ENCODE measurements around the gene DDX39B.
"Not testable (repeated sequence)": the region's sequence is repeated elsewhere in the genome, so short reads cannot be mapped to it uniquely, and the experiment has no call there.

The DDX39B gene

GRCh38 chr6:31489086-31489485 lies 52.7 kb downstream of the DDX39B start:
- no peak for TF ChIP-seq CTCF (IDR thresholded peaks at IDR 0.05; ENCODE audit: borderline replicate concordance, control extremely low read depth, extremely low read depth, insufficient read depth, missing control alignments)
- DNase-seq (ENCODE audit: low spot score), result no peak
- in situ Hi-C loops (cut with MboI; ENCODE audit: low sequenced_read_pairs, unreplicated experiment), result no loop called here

GRCh38 chr6:31487674-31488073 lies 54.1 kb downstream of the DDX39B start:
- DNase-seq (ENCODE audit: low spot score); in situ Hi-C loops (cut with MboI; ENCODE audit: low sequenced_read_pairs, unreplicated experiment): not testable (repeated sequence)

GRCh38 chr6:31486065-31486837 lies 55.6 kb downstream of the DDX39B start:
- in situ Hi-C loops (cut with MboI; ENCODE audit: low sequenced_read_pairs, unreplicated experiment); DNase-seq (ENCODE audit: low spot score): not testable (repeated sequence)

GRCh38 chr6:31485055-31485454 lies 56.7 kb downstream of the DDX39B start:
- no peak for DNase-seq (ENCODE audit: low spot score)
- in situ Hi-C loops (cut with MboI; ENCODE audit: low sequenced_read_pairs, unreplicated experiment), result no loop called here
- TF ChIP-seq CTCF (IDR thresholded peaks at IDR 0.05; ENCODE audit: borderline replicate concordance, control extremely low read depth, extremely low read depth, insufficient read depth, missing control alignments), result no peak

- in situ Hi-C loops (cut with MboI; ENCODE audit: low sequenced_read_pairs, unreplicated experiment), result no loop called here
- no peak for TF ChIP-seq CTCF (IDR thresholded peaks at IDR 0.05; ENCODE audit: borderline replicate concordance, control extremely low read depth, extremely low read depth, insufficient read depth, missing control alignments)
Observed at GRCh38 chr6:31483392-31483791, 58.4 kb downstream of the DDX39B start.

GRCh38 chr6:31480574-31480973 lies 61.2 kb downstream of the DDX39B start:
- DNase-seq (ENCODE audit: low spot score), result no peak
- in situ Hi-C loops (cut with MboI; ENCODE audit: low sequenced_read_pairs, unreplicated experiment), result no loop called here
- TF ChIP-seq CTCF (IDR thresholded peaks at IDR 0.05; ENCODE audit: borderline replicate concordance, control extremely low read depth, extremely low read depth, insufficient read depth, missing control alignments), result no peak

More at GRCh38 chr6:31483392-31483791, 58.4 kb downstream of the DDX39B start:
- DNase-seq (ENCODE audit: low spot score), result no peak

All from GM13976 (cell line).